ENCODE results near the gene NKX3-2. TPM values are rescaled to one million over a fixed set of nuclear protein-coding genes. Genes with fewer than 3 reads are reported as not detected.
A peak's percentile ranks its signal among the peaks of the same experiment; 100 is the strongest.

The NKX3-2 gene
- total and polyA plus RNA-seq, 2 of the 8 experiments (the other 6 are each of a cell fraction or from before 2014, with no cell fraction given), result 0.13 TPM; not detected in 1

- Histone ChIP-seq H2AK5ac (ENCODE audit: low read depth, low read length) (no peak overlapping the region), H3K4me1 (replicated peaks in 1 of 4; ENCODE audit: control insufficient read depth in 3 of 4, insufficient read depth in 4 of 4, low read length in 3 of 4) (peaks cover 3 to 19% (median 14%) of the 10 kb centered on the region in 4 experiments), H3K4me2 (ENCODE audit: insufficient read depth in 1 of 2, low read depth in 2 of 2, low read length in 2 of 2) (peak overlapping the region; percentile 62 to 69; a peak in 3 of 4 replicates), H3K27me3 (replicated peaks in 1 of 4; ENCODE audit: control insufficient read depth in 3 of 4, extremely low read depth in 1 of 4, insufficient read depth in 3 of 4, low read length in 3 of 4) (peaks cover 82 to 100% (median 91%) of the 10 kb centered on the region in 4 experiments), H2BK120ac (replicated peaks; ENCODE audit: low read depth, low read length) (no peak overlapping the region), H2BK15ac (ENCODE audit: low read length) (no peak overlapping the region), H4K5ac (ENCODE audit: insufficient read length, low read depth, low read length) (no peak overlapping the region), H4K8ac (ENCODE audit: extremely low read depth, insufficient read depth, low read length) (no peak overlapping the region), H3K9ac (replicated peaks in 1 of 4; ENCODE audit: extremely low read depth in 1 of 4, low read depth in 3 of 4, low read length in 3 of 4) (no peak overlapping the region), H4K91ac (replicated peaks; ENCODE audit: insufficient read length, low read length) (no peak overlapping the region), H4K20me1 (replicated peaks in 1 of 2; ENCODE audit: control insufficient read depth in 1 of 2, insufficient read depth in 2 of 2, low read length in 2 of 2) (peaks cover 12 to 34% of the 10 kb centered on the region in 2 experiments), H3K79me2 (ENCODE audit: control insufficient read depth in 1 of 2, insufficient read depth in 2 of 2, low read length in 2 of 2) (no peaks in the 10 kb centered on the region), H2BK20ac (ENCODE audit: low read length) (no peak overlapping the region), H3K23ac (ENCODE audit: insufficient read length) (no peak overlapping the region), H3K23me2 (ENCODE audit: low read depth, low read length) (peaks cover 2% of the 10 kb centered on the region; the same call in 1 of the 2 replicates), H3K18ac (ENCODE audit: extremely low read depth, low read length) (no peak overlapping the region; the same call in 1 of the 2 replicates), H3K27ac (ENCODE audit: low read depth, low read length) (no peak overlapping the region), H3K4me3 (ENCODE audit: extremely low read depth in 1 of 4, insufficient read depth in 2 of 4, low read depth in 3 of 4, low read length in 4 of 4) (peak overlapping the region in 1 of 4 experiments; percentile 49; a peak in 2 of 8 replicates), H2BK12ac (ENCODE audit: low read depth, low read length) (no peak overlapping the region), H3K9me3 (ENCODE audit: insufficient read depth in 2 of 2, low read depth in 1 of 2, low read length in 1 of 2) (peaks cover 0 to 3% of the 10 kb centered on the region in 2 experiments; a peak in 2 of 4 replicates), H3K4ac (replicated peaks; ENCODE audit: insufficient read length, low read depth, low read length) (no peak overlapping the region), H2BK5ac (ENCODE audit: low read depth, low read length) (no peak overlapping the region), H2AFZ (ENCODE audit: low read length) (no peak overlapping the region), H3K56ac (replicated peaks; ENCODE audit: insufficient read length, low read depth, low read length) (no peak overlapping the region), H3K79me1 (ENCODE audit: low read depth, low read length) (no peaks in the 10 kb centered on the region), H3K14ac (ENCODE audit: insufficient read length) (no peak overlapping the region), H3K36me3 (ENCODE audit: control insufficient read depth in 2 of 4, insufficient read depth in 4 of 4, low read length in 3 of 4) (peaks cover 0 to 11% (median 0%) of the 10 kb centered on the region in 4 experiments; a peak in 1 of 8 replicates)
- FAIRE-seq (no peak), DNase-seq (ENCODE audit: low read depth in 1 of 2, low spot score in 2 of 2) (peak in 1 of 2 experiments; percentile 57)
- ChIA-PET CTCF (ENCODE audit: partially characterized antibody) (interaction anchor here (1.0 to 6.2 kb wide), 8 partner anchors 14 to 812 kb away, joined by 3 to 132 read pairs (median 4); no protein-coding TSS in a partner anchor), POLR2A (ENCODE audit: partially characterized antibody) (interaction anchor here (4.4 to 5.1 kb wide), 2 partner anchors 10 to 15 kb away, joined by 24 to 37 read pairs; no protein-coding TSS in a partner anchor)
- WGBS, 2 experiments (ENCODE audit: extremely low coverage in 1 of 2, insufficient coverage in 1 of 2, insufficient read length in 1 of 2, insufficient replicate concordance in 2 of 2, low coverage in 1 of 2, low lambda C conversion rate in 2 of 2, missing lambda C conversion rate in 1 of 2), result 8% methylated on average over 10 of the region's 10 CpGs; no CpG with 5 or more reads in 1 of the 2 experiments
- TF ChIP-seq CEBPB (IDR thresholded peaks at IDR 0.05; ENCODE audit: low read depth, low read length) (no peak), TBP (IDR thresholded peaks at IDR 0.05; ENCODE audit: low read depth, low read length) (no peak), PHF8 (conservative IDR thresholded peaks at IDR 0.05; ENCODE audit: low read depth, low read length) (no peak), JUN (IDR thresholded peaks at IDR 0.05; ENCODE audit: low read depth, low read length) (no peak), HDAC6 (IDR thresholded peaks at IDR 0.05; ENCODE audit: low read depth, low read length) (no peak)
Observed at GRCh38 chr4:13541176-13541604, 3.1 kb downstream of the NKX3-2 start.

Data from H1 (cell line).